ENCODE data around the gene MYRIP.

MYRIP gene

GRCh38 chr3:39905788-39906187, 96.4 kb downstream of the MYRIP start:
- DNase-seq (ENCODE audit: low read depth in 2 of 2) = no peak

DNA sequence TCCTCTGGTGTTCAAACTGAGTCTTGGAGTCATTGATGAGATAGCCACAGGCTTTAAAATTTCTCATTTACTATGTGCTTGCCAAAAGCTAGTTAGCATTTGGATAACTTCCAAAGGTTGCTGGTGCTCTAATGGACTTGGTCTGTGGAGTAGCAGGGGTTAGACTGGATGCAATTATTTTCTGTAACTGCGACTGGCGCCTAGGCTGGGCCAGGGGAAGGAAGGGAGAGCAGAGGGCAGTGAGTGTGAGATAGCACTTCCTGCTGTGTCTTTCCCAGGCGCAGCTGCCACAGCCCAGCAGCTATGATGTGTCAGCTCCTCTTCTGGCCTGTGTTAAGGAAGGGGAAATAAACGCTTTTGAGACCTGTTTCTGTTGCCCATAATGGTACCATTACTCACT, 98.6 kb downstream of the MYRIP start:
- no peak for DNase-seq (ENCODE audit: low read depth in 2 of 2)

GRCh38 chr3:39910135-39910534, 100.7 kb downstream of the MYRIP start:
- DNase-seq (ENCODE audit: low read depth in 2 of 2) = no peak

GRCh38 chr3:39910826-39911464, 101.5 kb downstream of the MYRIP start:
- DNase-seq (ENCODE audit: low read depth in 2 of 2) = no peak

- no peak for DNase-seq (ENCODE audit: low read depth in 2 of 2)
Observed at GRCh38 chr3:39911465-39912309, 102.3 kb downstream of the MYRIP start.

DNA sequence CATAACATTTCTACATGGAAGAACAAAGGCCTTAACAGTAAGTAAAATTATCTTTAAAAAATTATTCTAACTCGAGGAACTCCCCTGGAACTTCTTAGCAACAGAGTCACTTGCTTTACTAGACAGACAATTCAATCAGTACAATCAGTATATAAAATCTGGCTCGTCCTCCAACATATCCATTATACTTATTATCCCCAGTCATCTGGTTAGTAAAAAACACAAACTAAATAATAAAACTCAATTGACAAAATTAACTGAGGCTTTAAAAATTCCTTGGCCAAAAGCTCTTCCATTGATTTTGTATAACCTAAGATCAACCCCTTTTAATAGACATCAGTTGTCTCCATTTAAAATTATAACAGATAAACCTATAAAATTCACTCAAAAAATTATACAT, 105.6 kb downstream of the MYRIP start:
- no peak for DNase-seq (ENCODE audit: low read depth in 2 of 2)

GRCh38 chr3:39917065-39917773, 107.8 kb downstream of the MYRIP start:
- no peak for DNase-seq (ENCODE audit: low read depth in 2 of 2)

DNA sequence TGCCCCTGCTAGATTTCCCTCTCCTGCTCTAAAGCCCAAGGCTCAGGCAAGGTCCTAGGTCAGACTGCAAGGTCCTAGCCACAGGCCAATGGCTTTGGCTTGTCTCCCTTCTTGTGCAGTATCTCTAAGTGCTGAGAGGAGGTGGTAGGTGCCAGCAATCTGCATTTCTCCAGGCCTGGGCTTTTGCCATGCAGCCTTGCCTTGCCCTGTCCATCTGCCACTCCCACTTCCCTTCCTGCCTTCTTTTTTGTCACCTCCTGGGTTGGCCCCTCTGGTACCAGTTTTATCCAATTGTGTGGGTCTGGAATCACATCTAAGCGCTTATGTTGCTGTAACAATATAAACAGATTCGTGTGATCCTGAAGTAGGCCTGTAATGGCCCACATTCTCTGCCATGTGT, 109.9 kb downstream of the MYRIP start:
- no peak for DNase-seq (ENCODE audit: low read depth in 2 of 2)

GRCh38 chr3:39920271-39920670, 110.9 kb downstream of the MYRIP start:
- DNase-seq (ENCODE audit: low read depth in 2 of 2) = no peak

DNA sequence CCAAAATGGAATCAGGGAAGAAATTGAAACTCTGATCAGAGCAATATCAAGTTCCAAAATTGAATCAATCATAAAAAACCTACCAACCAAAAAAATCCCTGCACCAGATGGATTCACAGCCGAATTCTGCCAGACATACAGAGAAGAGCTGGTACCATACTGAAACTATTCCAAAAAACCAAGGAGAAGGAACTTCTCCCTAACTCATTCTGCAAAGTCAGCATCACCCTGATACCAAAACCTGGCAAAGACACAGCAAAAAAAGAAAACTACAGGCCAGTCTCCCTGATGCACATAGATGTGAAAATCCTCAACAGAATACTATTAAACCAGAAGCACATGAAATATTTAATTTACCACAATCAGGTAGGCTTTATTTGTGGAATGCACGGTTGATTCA, 118.1 kb downstream of the MYRIP start:
- no peak for DNase-seq (ENCODE audit: low read depth in 2 of 2)

DNA sequence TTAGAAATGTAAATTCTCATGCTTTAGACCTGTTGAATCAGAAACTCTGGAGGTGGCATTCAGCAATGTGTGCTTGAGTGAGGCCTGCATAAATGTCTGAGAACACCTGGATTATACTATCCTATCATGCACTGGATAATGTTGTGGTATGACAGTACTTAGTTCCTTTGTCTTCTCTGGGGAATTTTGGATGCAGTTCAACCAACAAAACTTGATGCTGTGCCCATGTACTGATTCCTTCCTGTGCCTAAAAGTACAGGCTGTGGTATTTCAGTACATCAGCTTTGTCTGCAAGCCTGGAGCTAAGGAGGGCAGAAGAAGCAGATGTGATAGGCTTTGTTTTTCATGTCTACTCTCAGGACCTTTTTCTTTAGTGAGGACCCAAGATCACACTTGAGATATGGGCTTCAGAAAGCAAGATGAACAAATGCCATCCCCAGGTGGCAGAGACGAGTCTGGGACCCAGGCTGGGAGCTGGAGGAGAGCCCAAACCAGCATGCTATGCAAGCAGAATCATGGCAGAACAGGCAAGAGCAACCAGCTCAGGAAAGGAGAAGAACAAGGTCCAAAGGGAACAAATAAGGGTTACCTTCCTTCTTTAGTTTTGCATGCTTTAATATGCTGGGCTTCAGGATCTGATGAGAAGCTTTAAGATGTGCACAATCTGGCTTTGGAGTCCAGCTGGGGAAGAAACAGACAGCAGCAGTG, 124.7 kb downstream of the MYRIP start:
- DNase-seq (ENCODE audit: low read depth in 2 of 2) = no peak

GRCh38 chr3:39934696-39935095, 125.3 kb downstream of the MYRIP start:
- DNase-seq (ENCODE audit: low read depth in 2 of 2) = no peak

DNA sequence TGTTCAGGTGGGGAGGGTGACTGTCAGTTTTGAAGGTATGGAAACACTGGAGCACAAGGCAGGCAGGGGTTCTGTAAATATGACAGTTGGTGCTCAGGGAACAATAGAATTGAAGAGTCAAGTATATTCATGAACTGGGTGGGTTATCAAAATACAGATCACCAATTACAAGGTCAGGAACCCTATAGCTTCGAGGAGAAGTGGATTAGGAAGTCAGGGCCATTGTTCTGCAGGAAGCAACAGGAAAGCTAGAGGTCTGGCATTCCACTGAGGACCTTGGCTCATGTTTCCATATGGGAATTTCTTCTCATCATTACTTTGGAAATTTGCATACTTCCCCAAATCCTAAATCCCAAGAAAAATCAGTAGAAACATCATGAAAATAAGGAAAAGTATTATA, 125.9 kb downstream of the MYRIP start:
- DNase-seq (ENCODE audit: low read depth in 2 of 2) = no peak

DNA sequence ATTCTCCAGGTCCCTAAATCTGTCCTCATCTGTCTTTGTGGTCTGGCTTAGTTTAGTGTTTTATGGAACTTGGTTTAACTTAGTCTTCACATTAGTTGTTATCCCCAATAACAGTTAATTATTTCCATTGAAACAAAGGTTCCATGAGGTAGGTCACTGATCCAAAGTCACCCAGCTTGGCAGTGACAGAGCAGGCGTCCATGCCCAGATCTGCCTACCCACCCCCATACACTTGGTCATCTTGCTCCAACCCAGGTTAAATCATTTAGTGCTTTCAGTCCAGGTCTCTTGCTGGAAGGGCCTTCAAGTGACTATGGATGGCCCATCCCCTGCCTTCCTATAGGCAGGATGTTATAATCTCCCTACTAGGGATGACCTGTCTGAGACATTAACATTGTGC, 127.4 kb downstream of the MYRIP start:
- no peak for DNase-seq (ENCODE audit: low read depth in 2 of 2)

GRCh38 chr3:39937315-39937714, 127.9 kb downstream of the MYRIP start:
- DNase-seq (ENCODE audit: low read depth in 2 of 2) = no peak

DNA sequence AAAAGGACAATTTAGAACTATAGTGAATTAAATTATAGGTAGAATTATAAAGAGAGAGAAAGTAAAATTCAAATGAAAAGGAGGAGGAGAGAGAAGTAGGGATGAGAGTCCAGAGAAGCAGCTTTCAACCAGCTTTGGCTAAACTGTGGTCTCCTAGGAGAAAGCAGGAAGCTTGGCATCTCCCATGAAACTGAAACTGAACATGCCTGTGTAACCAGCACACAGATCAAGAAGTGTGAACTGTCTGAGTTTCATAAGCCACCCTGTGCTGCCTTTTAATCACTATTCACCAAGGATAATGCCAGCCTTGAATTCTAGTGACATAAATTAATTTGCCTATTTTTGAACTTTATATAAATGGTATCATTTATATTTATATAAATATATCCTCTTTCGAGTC, 128.5 kb downstream of the MYRIP start:
- no peak for DNase-seq (ENCODE audit: low read depth in 2 of 2)

GRCh38 chr3:39941931-39942330, 132.5 kb downstream of the MYRIP start:
- no peak for DNase-seq (ENCODE audit: low read depth in 2 of 2)

DNA sequence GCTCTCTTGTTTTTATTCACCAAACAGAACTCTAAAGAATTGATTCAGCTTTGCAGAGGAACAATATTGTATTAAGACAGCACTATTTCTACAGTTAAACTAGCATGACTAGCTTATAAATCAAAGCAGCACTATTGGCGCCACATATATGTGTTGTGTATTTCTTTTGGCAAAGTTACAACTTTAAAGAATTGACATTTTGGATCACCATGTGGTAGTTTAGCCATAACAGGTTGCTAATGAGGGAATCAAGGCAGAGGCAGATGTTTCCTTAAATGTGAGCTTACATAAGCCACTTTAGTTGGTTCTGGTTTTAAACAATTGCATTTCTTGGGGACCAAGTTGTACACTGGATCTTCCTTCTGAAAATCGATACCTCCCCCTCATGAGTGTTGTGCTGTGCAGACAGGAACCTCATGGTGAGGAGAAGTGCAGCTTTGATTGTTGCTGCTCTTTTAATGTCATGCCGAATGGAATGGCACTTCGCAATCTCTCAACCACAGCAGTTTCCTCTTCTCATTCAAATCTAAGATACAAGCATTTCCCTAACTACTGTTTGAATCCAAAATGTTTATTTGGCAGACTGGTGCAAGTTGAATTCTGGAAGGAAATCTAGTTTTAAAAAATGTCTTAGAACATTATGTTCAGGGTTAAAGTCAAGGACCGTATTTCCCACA, 151.2 kb downstream of the MYRIP start:
- DNase-seq (ENCODE audit: low read depth in 2 of 2) = no peak

- DNase-seq (ENCODE audit: low read depth in 2 of 2) = no peak
Observed at GRCh38 chr3:39961230-39961629, 151.8 kb downstream of the MYRIP start.

DNA sequence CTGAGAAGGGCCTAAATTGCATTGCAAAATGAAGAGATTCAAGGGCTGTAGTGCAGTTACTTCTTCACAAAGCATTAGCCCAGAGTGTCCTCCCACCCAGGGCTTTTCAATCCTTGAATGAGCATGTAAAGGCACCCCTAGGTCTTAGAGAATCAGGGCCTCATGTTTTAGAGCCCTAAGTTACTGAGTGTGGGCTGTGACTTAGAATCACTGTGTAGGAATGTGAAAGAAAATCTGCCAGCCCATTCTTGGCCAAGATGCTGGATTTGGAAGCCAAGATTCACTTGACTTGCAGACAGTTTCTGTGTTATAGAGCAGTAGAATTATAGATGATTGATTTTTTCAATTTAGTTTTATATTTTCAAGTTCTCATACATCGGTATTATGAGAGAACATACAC, 153.2 kb downstream of the MYRIP start:
- DNase-seq (ENCODE audit: low read depth in 2 of 2) = no peak

DNA sequence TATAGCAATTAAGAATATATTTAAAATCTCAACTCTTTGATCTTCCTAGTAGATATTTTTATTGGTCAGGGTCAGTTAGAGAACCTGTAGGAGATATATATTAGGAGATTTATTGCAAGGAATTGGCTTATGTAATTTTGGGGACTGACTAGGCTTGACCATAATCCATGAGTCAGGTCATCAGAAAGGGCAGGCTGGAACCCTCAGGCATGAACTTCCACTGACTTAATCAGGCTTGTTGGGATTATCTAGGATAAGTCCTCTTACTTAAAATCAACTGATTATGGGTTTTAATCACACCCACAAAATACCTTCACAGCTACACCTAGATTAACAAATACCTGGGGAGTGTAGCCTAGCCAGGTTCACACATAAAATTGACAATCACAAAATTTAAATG, 156.1 kb downstream of the MYRIP start:
- no peak for DNase-seq (ENCODE audit: low read depth in 2 of 2)

DNA sequence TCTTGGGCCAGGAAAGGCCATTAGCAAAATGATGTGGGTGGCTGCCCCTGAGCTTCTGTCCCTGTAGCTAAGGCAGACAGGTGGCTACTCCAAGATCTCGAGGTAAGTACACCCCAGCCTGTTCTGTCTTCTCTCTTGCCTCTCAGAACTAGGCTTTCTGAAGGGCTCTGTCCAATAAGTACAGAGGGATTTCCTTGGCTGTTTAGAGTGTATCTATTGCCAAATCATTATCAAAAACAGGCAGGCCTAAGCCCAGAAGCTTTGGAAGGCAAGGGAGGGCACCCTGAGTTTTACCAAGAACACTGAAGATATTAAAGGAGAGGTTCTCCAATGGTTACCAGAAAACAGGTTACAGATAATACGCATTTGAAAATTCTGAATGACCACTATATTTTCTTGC, 156.6 kb downstream of the MYRIP start:
- no peak for DNase-seq (ENCODE audit: low read depth in 2 of 2)

Measured in stimulated activated CD4-positive, alpha-beta T cell treated with anti-CD3 and anti-CD28 coated beads, Interleukin-1b, Interleukin-23, amount 100 ng/mL, for 1 hour (primary cell).